SK-N-SH (cell line): Measurements from ENCODE around the gene SLC22A17. TPM values are rescaled to one million over a fixed set of nuclear protein-coding genes. Genes with fewer than 3 reads are reported as not detected.

Source experiments
- CTCF ChIA-PET: fragments of 300-600, 350-600 bp; formaldehyde crosslinking; extraction: SDS; loops from one replicate; lab custom pipeline; 2021; lab: Yijun Ruan, JAX
- POLR2A ChIA-PET: fragments of 350-600 bp; sonication (Branson Sonifier 250); formaldehyde crosslinking; extraction: SDS; loops from one replicate; lab custom pipeline; 2020; ENCODE audit warnings: antibody characterized with exemption, inconsistent platforms; lab: Yijun Ruan, JAX
- DNase-seq: peaks from one replicate; pipeline ENCODE4 v3.0.0; 2012
- H2AFZ ChIP-seq: fragments of 200-600 bp; sonication (generic); 2 replicates; pipeline ENCODE4 v1.8.1; 2016; ENCODE audit warnings: antibody characterized with exemption, mild to moderate bottlenecking, low read depth
- H3F3A ChIP-seq: fragments of 200-600 bp; sonication (generic); replicated peaks from 2 replicates; pipeline ENCODE3; 2016; ENCODE audit warnings: antibody characterized with exemption, mild to moderate bottlenecking; ENCODE audit not compliant: insufficient read depth
- H3K27ac ChIP-seq, 2 experiments: fragments of 200-500 bp in 1 of 2; fragments of 200-600 bp in 1 of 2; sonication (Bioruptor generic) in 1 of 2; sonication (generic), shearing (Covaris generic) in 1 of 2; 2 replicates each; pipeline versions ENCODE4 v1.5.1 to v1.6.1; 2014 to 2016; ENCODE audit warnings: low read depth in 2 of 2, inconsistent platforms in 1 of 2, low read length in 1 of 2, mild to moderate bottlenecking in 1 of 2, mixed read lengths in 1 of 2
- H3K27me3 ChIP-seq: fragments of 200-600 bp; sonication (generic), shearing (Covaris generic); 2 replicates; pipeline ENCODE4 v1.6.1; 2016; ENCODE audit warnings: mixed run types; ENCODE audit not compliant: insufficient read depth
- H3K36me3 ChIP-seq, 2 experiments: fragments of 200-500 bp in 1 of 2; fragments of 200-600 bp in 1 of 2; sonication (Bioruptor generic) in 1 of 2; sonication (generic) in 1 of 2; replicated peaks in 1 of 2; 2 replicates each; pipeline versions ENCODE3 to v1.5.1; 2014 to 2016; ENCODE audit warnings: low read length in 1 of 2, mild to moderate bottlenecking in 1 of 2; ENCODE audit not compliant: insufficient read depth in 2 of 2, control insufficient read depth in 1 of 2
- H3K4me1 ChIP-seq, 2 experiments: fragments of 200-500 bp in 1 of 2; fragments of 200-600 bp in 1 of 2; sonication (Bioruptor generic) in 1 of 2; sonication (generic), shearing (Covaris generic) in 1 of 2; 2 replicates each; pipeline versions ENCODE4 v1.5.1 to v1.6.1; 2014 to 2016; ENCODE audit warnings: low read depth in 1 of 2, low read length in 1 of 2, mixed run types in 1 of 2; ENCODE audit not compliant: insufficient read depth in 2 of 2, control insufficient read depth in 1 of 2
- H3K4me2 ChIP-seq: fragments of 200-600 bp; sonication (generic), shearing (Covaris generic); 2 replicates; pipeline ENCODE4 v1.6.1; 2017; ENCODE audit warnings: mixed run types
- H3K4me3 ChIP-seq, 2 experiments: fragments of 200-500 bp in 1 of 2; fragments of 200-600 bp in 1 of 2; sonication (Bioruptor generic) in 1 of 2; sonication (generic), shearing (Covaris generic) in 1 of 2; 2 replicates each; pipeline versions ENCODE4 v1.5.1 to v1.8.1; 2014 to 2016; ENCODE audit warnings: low read depth in 2 of 2, inconsistent platforms in 1 of 2, low read length in 1 of 2, mild to moderate bottlenecking in 1 of 2, mixed read lengths in 1 of 2, moderate library complexity in 1 of 2
- H3K79me2 ChIP-seq: fragments of 200-600 bp; sonication (generic); 2 replicates; pipeline ENCODE4 v1.8.1; 2017; ENCODE audit warnings: mild to moderate bottlenecking; ENCODE audit not compliant: insufficient read depth
- H3K9ac ChIP-seq: fragments of 200-600 bp; sonication (generic); 2 replicates; pipeline ENCODE4 v1.6.1; 2017; ENCODE audit warnings: mixed run types
- H3K9me2 ChIP-seq: fragments of 200-600 bp; sonication (generic); 2 replicates; pipeline ENCODE4 v1.6.1; 2017; ENCODE audit warnings: mixed run types
- H3K9me3 ChIP-seq: fragments of 200-600 bp; sonication (generic); 2 replicates; pipeline ENCODE4 v1.6.1; 2017; ENCODE audit warnings: mixed run types, mild to moderate bottlenecking, moderate library complexity
- H4K20me1 ChIP-seq: fragments of 200-600 bp; sonication (generic); 2 replicates; pipeline ENCODE4 v1.6.1; 2017; ENCODE audit warnings: mild to moderate bottlenecking, mixed run types; ENCODE audit not compliant: insufficient read depth
- CHD2 ChIP-seq: fragments of 150-350 bp; IDR thresholded peaks from 2 replicates; pipeline ENCODE4 v1.6.1; 2018; ENCODE audit warnings: low read length; ENCODE audit not compliant: partially characterized antibody
- EP300 ChIP-seq, 2 experiments: IDR thresholded peaks; 2 replicates each; pipeline versions ENCODE4 v1.4.0 to v1.6.1; 2012; ENCODE audit warnings: borderline replicate concordance in 1 of 2, low read depth in 1 of 2, low read length in 1 of 2
- EZH2phosphoT487 ChIP-seq: fragments of 200-600 bp; sonication (generic); IDR thresholded peaks from 2 replicates; pipeline ENCODE4 v1.6.1; 2017; ENCODE audit warnings: low read depth, mixed run types, mild to moderate bottlenecking, antibody characterized with exemption, moderate library complexity, borderline replicate concordance
- FOXJ3 ChIP-seq: sonication (generic); formaldehyde crosslinking; IDR thresholded peaks from 2 replicates; pipeline ENCODE4 v1.5.1; 2020; ENCODE audit warnings: mild to moderate bottlenecking, missing genetic modification reagents
- FOXM1 ChIP-seq: IDR thresholded peaks from 2 replicates; pipeline ENCODE4 v1.4.0; 2012; ENCODE audit warnings: low read depth, mild to moderate bottlenecking
- GABPA ChIP-seq: IDR thresholded peaks from 2 replicates; pipeline ENCODE4 v1.4.0; 2012; ENCODE audit warnings: low read depth, mild to moderate bottlenecking
- JUND ChIP-seq: IDR thresholded peaks from 2 replicates; pipeline ENCODE4 v1.4.0; 2012
- MAX ChIP-seq: IDR thresholded peaks from 2 replicates; pipeline ENCODE4 v1.4.0; 2012; ENCODE audit warnings: low read depth
- NFIC ChIP-seq: IDR thresholded peaks from 2 replicates; pipeline ENCODE4 v1.4.0; 2012; ENCODE audit warnings: borderline replicate concordance
- NRF1 ChIP-seq: IDR thresholded peaks from 2 replicates; pipeline ENCODE4 v1.6.1; 2012; ENCODE audit warnings: low read depth, mild to moderate bottlenecking, low read length
- POLR2AphosphoS5 ChIP-seq: IDR thresholded peaks from 2 replicates; pipeline ENCODE4 v1.6.1; 2012; ENCODE audit warnings: low read depth, low read length
- RAD21 ChIP-seq: IDR thresholded peaks from 2 replicates; pipeline ENCODE4 v1.6.1; 2012; ENCODE audit warnings: mild to moderate bottlenecking, low read length
- RCOR1 ChIP-seq: fragments of 150-350 bp; IDR thresholded peaks from 2 replicates; pipeline ENCODE4 v1.6.1; 2017; ENCODE audit warnings: antibody characterized with exemption, low read length
- SIN3A ChIP-seq: IDR thresholded peaks from 2 replicates; pipeline ENCODE4 v1.6.1; 2012; ENCODE audit warnings: low read depth, mild to moderate bottlenecking, low read length, moderate library complexity, borderline replicate concordance
- TAF1 ChIP-seq: IDR thresholded peaks from 2 replicates; pipeline ENCODE4 v1.6.1; 2012; ENCODE audit warnings: low read depth, mild to moderate bottlenecking, low read length, moderate library complexity, borderline replicate concordance
- TCF12 ChIP-seq: IDR thresholded peaks from 2 replicates; pipeline ENCODE4 v1.4.0; 2012
- WGBS: methylation state at CpG from one replicate; pipeline ENCODE4 v1.1.6; 2017; ENCODE audit warnings: low lambda C conversion rate; 5-methylcytosine and 5-hydroxymethylcytosine counted together
- polyA plus RNA-seq, 3 experiments: library from polyadenylated mRNA; depleted of rRNA; stranded (reverse); fragments of >200 nt; gene quantifications; 2 replicates each; pipeline ENCODE4 v1.2.3, GENCODE V29; 2012
- TF ChIP-seq, protein P1 (sequence below): IDR thresholded peaks from 2 replicates; pipeline ENCODE4 v1.4.0; 2012; ENCODE audit warnings: low read depth, borderline replicate concordance
- TF ChIP-seq, protein P2 (sequence below): IDR thresholded peaks from 2 replicates; pipeline ENCODE4 v1.6.1; 2012; ENCODE audit warnings: mild to moderate bottlenecking, low read depth, low read length, moderate library complexity

SLC22A17 gene
- polyA plus RNA-seq, 1 of the 3 experiments (the other 2 are of a cell fraction): 27.2 TPM

GRCh38 chr14:23372509-23372908 is 19.8 kb upstream of the SLC22A17 start, which contains the start of gene IL25 (continued):
- TF ChIP-seq MAX: no peak
- TF ChIP-seq EZH2phosphoT487: no peak
- no peak for TF ChIP-seq TCF12

GRCh38 chr14:23371865-23372264 is 19.2 kb upstream of the SLC22A17 start:
- Histone ChIP-seq H3K79me2 (no peaks in the 10 kb centered on the region), H3K9me3 (no peaks in the 10 kb centered on the region), H3K4me1 (peaks cover 0 to 4% of the 10 kb centered on the region in 2 experiments; a peak in 1 of 4 replicates), H2AFZ (no peak overlapping the region), H3K27me3 (peaks cover 10% of the 10 kb centered on the region; the same call in 1 of the 2 replicates), H3F3A (no peaks in the 10 kb centered on the region), H3K27ac (no peak overlapping the region), H3K4me2 (no peak overlapping the region), H3K36me3 (no peaks in the 10 kb centered on the region), H3K9ac (no peak overlapping the region), H3K9me2 (no peaks in the 10 kb centered on the region), H4K20me1 (no peaks in the 10 kb centered on the region), H3K4me3 (no peak overlapping the region)
- CTCF ChIA-PET: no interaction called here
- DNase-seq: no peak
- no peak for TF ChIP-seq POLR2AphosphoS5
- TF ChIP-seq CHD2: no peak
- no peak for TF ChIP-seq JUND
- no peak for TF ChIP-seq EZH2phosphoT487
- TF ChIP-seq SIN3A: no peak
- TF ChIP-seq RAD21: no peak
- no peak for TF ChIP-seq TAF1
- TF ChIP-seq GABPA: no peak
- TF ChIP-seq, protein P1, sequence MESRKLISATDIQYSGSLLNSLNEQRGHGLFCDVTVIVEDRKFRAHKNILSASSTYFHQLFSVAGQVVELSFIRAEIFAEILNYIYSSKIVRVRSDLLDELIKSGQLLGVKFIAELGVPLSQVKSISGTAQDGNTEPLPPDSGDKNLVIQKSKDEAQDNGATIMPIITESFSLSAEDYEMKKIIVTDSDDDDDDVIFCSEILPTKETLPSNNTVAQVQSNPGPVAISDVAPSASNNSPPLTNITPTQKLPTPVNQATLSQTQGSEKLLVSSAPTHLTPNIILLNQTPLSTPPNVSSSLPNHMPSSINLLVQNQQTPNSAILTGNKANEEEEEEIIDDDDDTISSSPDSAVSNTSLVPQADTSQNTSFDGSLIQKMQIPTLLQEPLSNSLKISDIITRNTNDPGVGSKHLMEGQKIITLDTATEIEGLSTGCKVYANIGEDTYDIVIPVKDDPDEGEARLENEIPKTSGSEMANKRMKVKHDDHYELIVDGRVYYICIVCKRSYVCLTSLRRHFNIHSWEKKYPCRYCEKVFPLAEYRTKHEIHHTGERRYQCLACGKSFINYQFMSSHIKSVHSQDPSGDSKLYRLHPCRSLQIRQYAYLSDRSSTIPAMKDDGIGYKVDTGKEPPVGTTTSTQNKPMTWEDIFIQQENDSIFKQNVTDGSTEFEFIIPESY: no peak
- no peak for TF ChIP-seq NRF1
- no peak for TF ChIP-seq EP300 (IDR thresholded peaks at IDR 0.05; ENCODE audit: borderline replicate concordance in 1 of 2, low read depth in 1 of 2, low read length in 1 of 2)
- TF ChIP-seq RCOR1: no peak
- TF ChIP-seq NFIC: no peak
- no peak for TF ChIP-seq MAX
- no peak for TF ChIP-seq FOXJ3 (CRISPR knock-in tag)
- TF ChIP-seq FOXM1: no peak
- TF ChIP-seq TCF12: no peak
- TF ChIP-seq, protein P2, sequence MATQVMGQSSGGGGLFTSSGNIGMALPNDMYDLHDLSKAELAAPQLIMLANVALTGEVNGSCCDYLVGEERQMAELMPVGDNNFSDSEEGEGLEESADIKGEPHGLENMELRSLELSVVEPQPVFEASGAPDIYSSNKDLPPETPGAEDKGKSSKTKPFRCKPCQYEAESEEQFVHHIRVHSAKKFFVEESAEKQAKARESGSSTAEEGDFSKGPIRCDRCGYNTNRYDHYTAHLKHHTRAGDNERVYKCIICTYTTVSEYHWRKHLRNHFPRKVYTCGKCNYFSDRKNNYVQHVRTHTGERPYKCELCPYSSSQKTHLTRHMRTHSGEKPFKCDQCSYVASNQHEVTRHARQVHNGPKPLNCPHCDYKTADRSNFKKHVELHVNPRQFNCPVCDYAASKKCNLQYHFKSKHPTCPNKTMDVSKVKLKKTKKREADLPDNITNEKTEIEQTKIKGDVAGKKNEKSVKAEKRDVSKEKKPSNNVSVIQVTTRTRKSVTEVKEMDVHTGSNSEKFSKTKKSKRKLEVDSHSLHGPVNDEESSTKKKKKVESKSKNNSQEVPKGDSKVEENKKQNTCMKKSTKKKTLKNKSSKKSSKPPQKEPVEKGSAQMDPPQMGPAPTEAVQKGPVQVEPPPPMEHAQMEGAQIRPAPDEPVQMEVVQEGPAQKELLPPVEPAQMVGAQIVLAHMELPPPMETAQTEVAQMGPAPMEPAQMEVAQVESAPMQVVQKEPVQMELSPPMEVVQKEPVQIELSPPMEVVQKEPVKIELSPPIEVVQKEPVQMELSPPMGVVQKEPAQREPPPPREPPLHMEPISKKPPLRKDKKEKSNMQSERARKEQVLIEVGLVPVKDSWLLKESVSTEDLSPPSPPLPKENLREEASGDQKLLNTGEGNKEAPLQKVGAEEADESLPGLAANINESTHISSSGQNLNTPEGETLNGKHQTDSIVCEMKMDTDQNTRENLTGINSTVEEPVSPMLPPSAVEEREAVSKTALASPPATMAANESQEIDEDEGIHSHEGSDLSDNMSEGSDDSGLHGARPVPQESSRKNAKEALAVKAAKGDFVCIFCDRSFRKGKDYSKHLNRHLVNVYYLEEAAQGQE: no peak
- 43% methylated on average over 1 of the region's 1 CpG for WGBS
- POLR2A ChIA-PET: no interaction called here
